HG03558 (cell line): Measurements from ENCODE around the gene MPP3.

ENCODE experiments used
- ATAC-seq: cut with Tn5 transposase; IDR thresholded peaks from one replicate; pipeline ENCODE4 v1.9.1; 2021; ENCODE audit warnings: moderate number of reproducible peaks; ENCODE audit not compliant: unreplicated experiment; ENCODE audit errors: extremely low read depth

Gene MPP3

DNA sequence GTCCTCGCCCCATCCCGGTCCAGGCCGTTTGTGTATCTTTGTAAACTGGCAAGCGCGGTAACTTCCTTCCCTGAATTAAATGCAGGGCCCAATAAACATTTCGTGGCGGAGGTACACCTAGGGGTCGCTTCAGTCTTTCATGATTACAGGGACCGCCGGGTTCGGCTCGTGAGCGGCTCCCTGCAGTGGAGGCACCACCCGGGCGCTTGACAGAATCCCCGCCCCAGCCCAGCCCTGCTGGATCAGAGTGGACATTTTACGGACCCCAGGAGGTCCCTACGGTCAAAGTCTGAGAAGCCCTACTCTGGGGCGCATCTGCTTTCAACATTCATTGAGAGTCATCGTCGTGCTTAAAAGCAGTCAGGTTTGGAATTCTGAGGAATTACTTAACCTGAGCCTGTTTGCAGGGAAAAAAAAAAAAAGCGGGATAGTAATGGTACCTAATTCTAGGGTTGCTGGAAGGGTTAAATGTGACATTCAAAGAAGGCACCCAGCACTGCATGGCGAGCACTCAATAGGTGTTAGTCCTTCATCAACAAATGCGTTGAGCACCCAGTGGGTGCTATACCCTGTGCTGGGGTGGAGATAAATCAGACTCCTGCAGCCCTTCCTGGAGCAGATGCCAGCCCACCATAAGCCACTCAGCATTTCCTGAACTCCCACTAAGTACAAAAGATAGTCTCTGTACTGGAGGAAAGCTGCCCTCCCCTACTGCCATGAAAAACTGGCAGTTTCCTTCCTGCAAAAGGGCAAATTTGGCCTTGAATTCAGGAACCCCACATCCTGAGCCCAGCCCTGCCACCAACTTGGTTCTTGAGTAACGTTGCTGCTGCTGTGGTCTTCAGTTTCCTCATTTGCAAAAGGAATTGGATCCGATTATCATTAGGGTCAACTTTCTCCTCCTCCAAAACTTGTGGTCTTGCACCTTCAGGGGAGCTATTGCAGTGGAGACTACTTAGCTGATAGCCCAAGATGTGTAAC, 53.5 kb downstream of the MPP3 start:
- ATAC-seq = no peak

DNA sequence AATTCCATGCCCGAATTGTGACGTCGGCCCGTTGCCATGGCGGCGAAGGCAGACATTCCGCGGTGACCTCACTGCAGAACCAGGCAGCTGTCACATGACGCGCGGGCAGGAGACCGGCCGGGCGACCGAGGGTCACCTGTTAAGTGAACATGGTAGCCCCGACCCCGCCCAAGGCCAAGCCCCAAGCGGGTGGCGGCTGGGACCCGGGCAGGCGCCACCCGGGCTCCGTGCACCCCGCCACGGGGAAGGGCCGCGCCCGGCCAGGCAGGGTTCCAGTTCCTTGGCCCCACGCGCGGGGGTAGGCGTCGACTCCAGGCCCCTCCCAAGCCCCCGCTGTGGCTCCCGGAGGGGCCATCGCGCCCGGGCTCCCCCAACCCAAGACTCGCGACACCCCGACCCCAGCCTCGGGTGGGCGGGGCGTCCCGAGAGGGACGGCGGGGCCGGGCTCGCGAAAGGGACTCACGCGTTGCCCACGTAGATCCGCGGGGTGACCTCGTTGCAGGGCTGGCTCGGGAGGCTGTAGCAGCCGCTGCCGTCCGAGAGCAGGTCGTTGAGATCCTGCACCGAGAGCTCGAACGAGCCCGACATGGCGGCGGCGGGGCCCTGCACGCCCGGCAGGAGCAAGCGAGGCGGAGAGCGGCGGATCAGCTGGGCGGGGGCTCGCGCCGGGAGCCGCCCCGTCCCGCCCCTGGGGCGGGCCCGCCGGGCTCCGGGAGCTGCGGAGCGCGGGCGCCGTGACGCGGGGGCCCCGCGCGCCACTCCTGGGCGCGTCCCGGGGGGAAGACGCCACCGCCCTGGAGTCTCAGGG, 54.4 kb downstream of the MPP3 start, which contains the start of gene DUSP3:
DUSP3 (minus strand) TSS at position 641 of the 808 bp plus-strand sequence; CDS start at position 588, 53 bp downstream.
- no peak for ATAC-seq

DNA sequence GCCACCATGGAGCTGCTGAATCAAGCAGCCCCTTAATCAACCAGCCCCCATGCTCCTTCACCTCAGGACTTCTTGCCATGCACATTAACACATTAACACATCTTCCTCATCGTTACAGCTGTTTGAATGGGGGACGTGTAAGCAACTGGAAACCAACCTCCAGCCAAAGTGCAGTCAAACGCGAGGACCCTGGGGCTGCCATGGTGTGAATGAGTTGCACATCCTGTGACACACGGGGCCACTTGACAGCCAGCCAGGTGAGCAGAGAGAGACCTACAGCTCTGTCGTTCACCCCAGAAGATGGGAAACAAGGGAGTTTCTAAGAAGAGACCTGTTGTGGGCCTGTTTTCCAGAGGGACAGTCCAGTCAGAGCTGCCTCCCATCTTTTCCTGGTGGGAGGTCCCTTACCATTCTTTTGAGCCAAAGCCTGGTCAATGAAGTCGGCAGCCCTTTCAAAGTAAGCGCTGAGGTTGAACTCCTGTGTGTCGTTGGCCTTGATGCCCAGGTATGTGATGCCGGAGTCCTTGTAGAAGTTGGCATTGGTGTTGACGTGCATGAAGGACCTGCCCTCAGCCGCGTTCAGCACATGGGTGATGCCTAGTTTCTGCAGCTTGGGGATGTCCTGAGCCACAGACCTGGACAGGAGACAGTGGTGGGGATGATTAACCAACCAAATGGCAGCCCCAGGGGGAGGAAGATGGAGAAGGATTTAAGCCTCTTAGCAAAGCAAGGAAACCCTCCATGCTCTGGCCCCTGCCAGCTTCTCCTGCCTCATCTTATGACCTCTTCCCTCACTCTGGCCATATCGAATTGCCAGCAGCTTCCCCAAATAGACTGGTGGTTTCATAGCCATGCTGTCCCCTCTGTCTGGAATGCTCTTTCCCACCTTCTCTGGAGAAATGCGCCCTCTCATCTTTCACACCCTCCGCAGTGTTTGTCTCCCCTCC, 58.4 kb downstream of the MPP3 start:
- ATAC-seq = no peak

DNA sequence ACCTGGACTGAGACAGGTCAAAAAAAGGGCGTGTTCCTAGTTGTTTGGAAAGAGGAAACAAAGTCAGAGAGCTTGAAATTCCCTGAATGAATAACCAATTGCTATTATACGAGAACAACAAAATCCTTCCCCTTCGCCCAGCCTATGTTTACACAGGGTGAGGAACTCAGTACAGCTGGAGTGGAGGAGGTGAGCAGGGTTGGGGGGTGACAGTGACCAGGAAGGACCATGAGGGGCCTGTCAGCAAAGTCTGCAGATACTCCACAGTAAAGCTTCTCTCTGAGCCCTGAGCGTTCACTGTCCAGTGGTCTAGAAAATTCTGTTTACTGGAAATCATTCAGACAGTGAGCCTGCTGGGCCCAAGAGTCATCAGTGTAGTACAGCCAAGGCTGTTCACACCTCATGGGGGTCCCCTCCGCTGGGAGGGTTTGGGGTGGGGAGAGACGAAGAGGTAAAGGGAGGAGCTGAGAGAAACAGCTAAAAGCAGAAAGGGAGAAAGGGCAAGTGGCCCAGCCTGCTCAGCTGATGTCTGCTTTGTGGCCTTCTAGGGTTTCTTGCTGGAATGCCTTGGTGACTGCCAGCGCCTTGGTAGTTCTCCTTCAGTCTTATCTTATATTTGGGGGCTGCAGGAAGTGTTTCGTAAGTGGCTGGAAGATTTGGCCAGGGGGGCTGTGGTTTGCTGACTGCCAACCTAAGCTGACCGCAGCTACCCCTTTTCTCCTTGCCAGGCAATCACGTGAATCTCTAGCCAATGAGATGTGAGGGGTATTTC, 59.9 kb downstream of the MPP3 start:
- no peak for ATAC-seq

DNA sequence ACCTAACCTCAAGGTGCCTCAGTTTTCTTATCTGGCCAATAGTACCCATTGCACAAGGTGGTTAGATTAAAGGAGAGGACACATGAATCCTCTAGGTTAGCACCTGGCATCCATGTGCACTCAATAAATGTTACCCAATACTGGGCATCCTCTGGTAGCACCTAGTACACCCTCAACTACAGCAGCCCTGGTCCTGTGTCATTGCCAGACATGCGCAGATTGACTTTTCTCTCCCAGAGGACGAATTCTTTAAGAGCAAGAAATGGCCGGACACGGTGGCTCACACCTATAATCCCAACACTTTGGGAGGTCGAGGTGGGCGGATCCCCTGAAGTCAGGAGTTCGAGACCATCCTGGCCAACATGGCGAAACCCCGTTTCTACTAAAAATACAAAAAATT, 61.5 kb downstream of the MPP3 start:
- no peak for ATAC-seq

DNA sequence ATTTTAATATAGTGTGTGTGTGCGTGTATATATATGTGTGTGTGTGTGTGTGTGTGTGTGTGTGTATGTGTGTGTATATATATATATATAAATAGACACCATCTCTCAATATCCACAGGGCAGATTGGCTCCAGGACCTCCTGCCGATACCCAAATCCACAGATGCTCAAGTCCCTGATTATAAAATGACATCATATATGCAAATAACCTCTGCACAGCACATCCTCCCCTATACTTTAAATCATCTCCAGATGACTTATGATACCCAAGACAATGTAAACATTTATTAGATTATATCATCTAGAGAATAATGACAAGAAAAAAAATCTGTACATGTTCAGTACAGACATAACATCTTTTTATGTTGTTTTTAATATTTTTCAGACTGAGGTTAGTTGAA, 62.0 kb downstream of the MPP3 start:
- ATAC-seq = no peak

DNA sequence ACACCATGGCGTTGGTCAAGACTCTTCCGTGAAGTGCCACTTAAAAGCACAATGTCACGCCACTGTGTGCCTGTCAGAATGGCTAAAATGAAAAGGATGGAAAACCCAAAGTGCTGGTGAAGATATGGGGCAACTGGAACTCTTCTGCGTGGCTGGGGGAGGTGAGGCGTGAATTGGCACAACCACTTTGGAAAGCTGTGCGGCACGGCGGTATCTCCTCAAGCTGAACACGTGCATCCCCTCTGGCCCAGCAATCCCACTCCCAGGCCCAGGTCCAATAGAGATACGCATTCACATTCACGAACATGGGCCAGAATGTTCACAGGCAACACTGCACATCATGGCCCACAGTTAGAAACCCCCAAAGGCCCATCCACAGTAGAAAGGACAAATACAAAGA, 63.1 kb downstream of the MPP3 start:
- no peak for ATAC-seq

DNA sequence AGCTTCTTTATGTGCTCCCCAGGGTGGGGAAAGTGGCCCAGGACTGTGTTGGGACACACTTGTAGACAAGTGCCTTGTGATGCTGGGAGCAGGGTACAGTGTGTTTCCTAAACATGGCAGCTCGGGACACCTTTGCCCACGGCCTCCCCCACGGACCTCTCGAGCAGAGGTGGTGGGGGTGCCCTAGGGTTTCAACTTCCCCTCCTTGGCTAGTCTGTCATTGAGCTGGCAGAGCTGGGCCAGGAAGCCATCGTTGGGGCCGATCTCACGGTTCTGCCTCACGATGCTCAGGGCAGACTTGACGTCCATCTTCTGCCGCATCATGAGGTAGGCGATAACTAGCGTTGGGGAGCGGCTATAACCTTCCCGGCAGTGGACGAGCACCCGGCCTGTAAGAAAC, 63.5 kb downstream of the MPP3 start:
- no peak for ATAC-seq

DNA sequence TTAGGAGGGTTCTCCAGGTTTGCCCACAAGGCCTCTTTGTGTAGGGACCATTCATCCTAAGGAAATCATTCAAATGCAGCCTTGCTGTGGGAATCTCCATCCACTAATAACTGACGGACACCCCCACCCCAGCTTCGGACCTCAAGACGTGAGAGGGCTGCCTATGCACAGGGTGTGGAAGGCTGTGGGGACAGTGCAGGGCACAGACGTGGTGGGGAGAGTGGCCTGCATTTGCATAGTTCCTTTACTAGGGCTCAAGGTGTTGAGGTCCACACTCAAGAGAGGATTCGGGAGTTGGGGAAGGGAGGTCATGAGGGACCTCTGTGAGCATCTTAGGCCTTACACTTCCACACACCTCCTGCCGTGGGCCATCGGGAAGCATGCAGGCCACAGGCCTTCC, 64.0 kb downstream of the MPP3 start:
- ATAC-seq = no peak

DNA sequence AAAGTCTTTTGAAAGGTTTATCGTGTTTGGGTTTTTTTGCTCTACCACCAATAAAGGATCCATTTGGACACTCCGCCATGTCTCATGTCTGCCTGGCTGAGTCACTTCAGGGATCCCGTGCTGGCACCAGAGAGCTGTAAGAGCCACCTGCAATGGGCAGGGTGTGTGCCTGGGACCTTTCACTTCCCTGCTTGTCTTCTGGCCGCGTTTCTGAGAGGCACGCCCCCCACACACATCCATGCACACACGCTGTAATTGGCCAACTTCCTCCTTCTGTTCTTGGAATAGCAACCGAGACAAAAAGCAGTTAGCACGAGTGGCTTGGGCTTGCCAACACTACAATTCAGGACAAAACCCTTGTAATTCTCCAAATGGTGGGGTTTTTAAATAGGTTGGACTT, 64.6 kb downstream of the MPP3 start:
- ATAC-seq = no peak

DNA sequence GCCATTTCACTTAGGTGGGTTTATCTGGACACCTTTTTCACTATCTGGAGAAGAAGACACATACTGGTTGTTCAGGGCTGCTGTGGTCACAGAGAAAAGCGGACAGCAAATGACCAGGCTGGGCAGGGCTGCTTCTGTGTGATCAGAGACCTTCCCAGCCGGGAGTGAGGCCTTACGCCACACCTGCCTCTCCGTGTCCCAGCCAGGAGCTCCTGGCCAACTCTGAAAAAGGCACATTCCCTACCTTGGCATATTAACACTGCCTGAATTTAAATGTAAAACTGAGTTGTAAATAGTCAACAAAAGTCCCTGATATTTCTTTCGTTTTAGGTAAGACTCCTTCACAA, 65.3 kb downstream of the MPP3 start:
- no peak for ATAC-seq

DNA sequence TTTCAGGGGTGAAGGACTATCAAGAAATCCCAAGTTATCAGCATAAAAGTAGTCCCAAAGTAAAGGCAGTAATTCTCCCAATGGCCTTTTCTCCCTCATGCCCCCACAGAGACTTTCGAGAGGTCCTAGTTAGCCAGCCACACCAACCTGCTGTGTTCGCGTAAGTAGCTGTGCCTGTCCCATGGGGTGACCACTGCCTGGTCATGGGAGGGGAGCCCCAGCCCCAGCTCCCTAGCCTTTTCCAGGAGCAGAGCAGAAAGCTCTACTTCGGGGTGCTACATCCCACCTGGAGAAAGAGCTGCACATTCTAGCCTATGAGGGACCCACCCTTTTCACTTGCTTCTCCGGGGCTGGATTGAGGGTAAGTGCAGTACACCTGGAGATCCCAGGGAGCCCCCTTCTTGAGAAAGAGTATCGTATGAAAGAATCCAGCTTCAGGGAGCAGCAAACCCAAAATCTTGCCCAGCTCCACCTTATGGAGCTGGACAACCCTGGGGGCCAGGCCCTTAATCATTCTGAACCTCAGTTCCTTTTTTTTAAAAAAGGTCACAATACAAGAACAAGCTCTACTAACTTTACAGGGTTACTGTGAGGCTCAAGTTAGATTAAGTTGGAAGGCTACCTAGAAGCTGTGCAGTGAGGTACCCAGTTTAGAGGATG, 65.8 kb downstream of the MPP3 start:
- no peak for ATAC-seq

DNA sequence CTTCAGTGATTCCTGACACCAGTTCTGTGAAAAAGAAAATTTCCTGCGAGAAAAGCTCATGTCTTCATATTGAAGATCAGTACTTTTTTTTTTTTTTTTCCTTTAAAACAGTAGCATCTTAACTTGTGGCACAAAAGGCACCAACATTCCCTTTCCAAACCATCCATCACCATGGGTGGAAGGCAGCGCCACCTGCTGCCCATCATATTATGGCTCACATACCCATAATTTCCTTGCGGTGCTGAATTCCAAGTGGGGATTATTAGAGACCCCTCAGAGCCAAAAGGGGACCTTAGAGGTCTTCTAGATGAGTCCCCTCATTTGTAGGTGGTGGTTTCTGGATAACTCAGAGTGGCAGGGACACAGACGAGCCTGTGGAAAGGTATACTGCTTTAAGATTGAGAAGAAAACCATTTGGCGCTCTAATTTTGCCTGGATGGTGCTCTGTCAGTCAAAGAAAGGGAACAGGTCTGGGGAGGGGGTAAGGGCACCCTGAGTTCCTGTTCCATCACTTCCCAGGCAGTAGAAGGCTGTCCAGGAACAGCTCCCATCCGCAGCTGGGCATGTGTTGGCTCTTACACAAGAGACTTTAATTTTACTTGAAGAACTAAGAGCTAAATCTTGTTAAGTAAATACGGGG, 66.4 kb downstream of the MPP3 start:
- no peak for ATAC-seq

DNA sequence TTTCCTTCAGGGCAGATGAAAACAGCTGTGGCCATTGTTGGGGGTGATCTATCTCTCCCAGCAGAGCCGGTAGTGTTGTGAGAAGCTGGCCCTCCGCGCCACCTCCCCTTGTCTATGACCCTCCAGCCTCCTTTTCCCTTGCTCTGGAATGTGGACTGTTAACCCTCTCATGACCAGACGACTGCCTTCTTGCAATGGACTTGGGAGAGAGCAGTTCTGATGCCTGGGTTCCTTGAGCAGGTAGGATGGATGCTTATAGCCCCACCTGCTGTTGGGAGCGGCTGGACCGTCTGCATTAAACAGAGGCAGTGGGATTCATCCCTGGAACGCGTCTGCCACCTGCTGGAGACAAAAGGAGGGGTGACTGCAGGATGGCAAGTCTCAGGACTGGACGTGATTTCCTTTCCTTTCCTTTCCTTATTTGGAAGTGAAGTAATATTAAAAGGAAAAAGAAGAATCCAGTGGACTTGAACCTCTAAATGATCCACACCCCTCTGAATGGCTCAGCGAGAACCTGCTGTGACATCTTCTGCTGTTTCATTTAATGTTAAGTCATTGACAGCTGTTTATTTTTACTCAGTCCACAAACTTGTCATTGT, 72.6 kb downstream of the MPP3 start:
- no peak for ATAC-seq

DNA sequence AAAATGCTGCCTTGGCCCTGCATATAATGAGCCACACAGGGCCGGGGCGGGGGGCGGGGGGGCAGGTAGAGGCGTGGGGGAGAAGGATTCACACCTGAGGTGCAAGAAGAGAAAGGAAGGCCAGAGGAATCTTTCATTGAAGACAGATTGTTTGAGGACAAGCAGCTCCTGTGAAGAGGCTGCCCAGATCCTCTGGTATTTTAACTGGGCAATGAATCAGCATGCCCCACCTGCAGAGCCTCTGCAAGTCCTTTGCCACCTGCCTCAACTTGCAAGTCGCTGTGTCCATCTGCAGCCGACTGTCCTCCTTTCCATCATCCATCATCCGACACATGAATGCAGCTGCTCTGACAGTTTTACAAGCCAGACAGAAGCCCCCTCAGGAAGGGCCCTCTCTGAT, 73.1 kb downstream of the MPP3 start:
- ATAC-seq = no peak

DNA sequence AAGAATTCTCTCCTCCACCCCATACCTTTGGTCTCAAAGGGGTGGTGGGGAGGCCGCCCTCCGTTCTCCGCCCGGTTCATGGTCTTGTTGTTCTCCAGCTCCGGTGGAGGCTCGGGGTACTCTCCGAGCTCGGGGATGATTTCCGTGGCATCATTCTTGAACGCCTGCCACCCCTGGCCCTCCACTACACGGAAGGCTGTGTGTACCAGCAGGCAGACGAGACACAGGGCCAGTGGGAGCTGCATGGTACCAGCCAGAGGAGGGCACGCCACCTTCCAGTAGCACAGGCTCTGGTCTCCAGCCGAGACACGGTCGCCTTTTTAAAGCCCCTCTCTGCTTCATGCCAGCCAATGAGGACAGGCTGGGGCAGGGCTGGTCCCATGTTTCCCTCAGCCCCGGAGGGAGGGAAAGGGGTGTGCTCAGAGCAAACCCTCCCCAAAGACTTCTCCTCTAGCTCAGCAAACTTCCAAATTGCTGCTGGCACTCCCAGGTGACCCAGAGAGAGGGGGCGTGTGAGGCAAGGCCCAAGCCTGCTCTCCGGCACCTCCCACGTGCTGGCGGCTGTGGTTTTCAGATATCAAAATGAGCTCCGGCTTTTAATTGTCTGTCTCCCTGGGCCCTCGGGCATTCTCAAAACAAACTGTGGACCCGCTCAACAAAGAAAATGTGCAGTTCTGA, 74.3 kb downstream of the MPP3 start, which contains the start of gene SOST:
SOST (minus strand) TSS at position 295 of the 678 bp plus-strand sequence; CDS start at position 245, 50 bp downstream.
- no peak for ATAC-seq

DNA sequence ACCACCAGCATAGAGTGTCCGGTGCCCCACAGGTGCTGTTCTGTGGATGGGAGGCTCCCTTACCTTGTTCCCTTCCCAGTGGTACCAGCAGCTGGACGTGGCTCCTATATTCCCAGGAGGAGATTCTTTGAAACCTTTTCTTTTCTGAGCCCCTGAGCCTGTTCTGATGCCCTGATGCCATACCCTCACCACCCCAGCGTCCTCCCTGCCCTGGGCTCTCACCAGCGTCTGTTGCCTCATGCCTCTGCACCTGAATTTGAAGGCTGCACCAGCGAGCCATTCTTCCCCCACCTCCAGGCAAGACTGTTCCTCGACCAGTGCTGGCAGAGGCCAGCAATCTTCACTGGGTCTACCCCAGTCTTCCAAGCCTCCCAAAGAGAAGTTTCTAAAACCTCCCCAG, 74.9 kb downstream of the MPP3 start:
- ATAC-seq = no peak
